Gastroesophageal sphincter (tissue), 4 donors: ENCODE results near the gene LHX2. TPM values are rescaled to one million over a fixed set of nuclear protein-coding genes. Genes with fewer than 3 reads are reported as not detected.
"Not testable (repeated sequence)": the region's sequence is repeated elsewhere in the genome, so short reads cannot be mapped to it uniquely, and the experiment has no call there.

ENCODE experiments used
- ATAC-seq: fragments of 150-250 bp; one replicate; pipeline ENCODE4 v1.9.1; 2016; ENCODE audit warnings: mild to moderate bottlenecking, moderate library complexity
- H3K27ac ChIP-seq, 4 donors: fragments of 200-600 bp; sonication (generic) in 3 of 4; 1 replicate in 3 of 4; 2 replicates in 1 of 4; pipeline ENCODE4 v1.5.1; 2016 to 2019
- H3K27me3 ChIP-seq: fragments of 200-600 bp; sonication (generic); one replicate; pipeline ENCODE4 v1.5.1; 2019
- H3K36me3 ChIP-seq, 2 donors: fragments of 200-600 bp; sonication (generic); one replicate each; pipeline ENCODE4 v1.5.1; 2019; ENCODE audit warnings: control low read depth in 1 of 2
- H3K4me1 ChIP-seq, 3 donors: fragments of 200-600 bp; sonication (generic); 1 replicate in 2 of 3; 2 replicates in 1 of 3; pipeline ENCODE4 v1.5.1; 2016 to 2019; ENCODE audit warnings: control low read depth in 2 of 3
- H3K4me3 ChIP-seq, 2 donors: fragments of 200-600 bp; sonication (generic); one replicate each; pipeline ENCODE4 v1.5.1; 2019; ENCODE audit warnings: mild to moderate bottlenecking in 1 of 2, moderate library complexity in 1 of 2
- H3K9me3 ChIP-seq, 3 donors: fragments of 200-600 bp; sonication (generic); one replicate each; pipeline ENCODE4 v1.5.1; 2017 to 2019; ENCODE audit warnings: control low read depth in 2 of 3
- CTCF ChIP-seq, 4 experiments: fragments of 200-600 bp in 2 of 4; fragments of 450-650 bp in 2 of 4; sonication (generic) in 1 of 4; IDR thresholded peaks; one replicate each; pipeline ENCODE4 v1.5.1; 2017 to 2019; ENCODE audit warnings: antibody characterized with exemption in 4 of 4, mild to moderate bottlenecking in 2 of 4, moderate library complexity in 2 of 4
- EP300 ChIP-seq: sonication (generic); formaldehyde crosslinking; IDR thresholded peaks from one replicate; pipeline ENCODE4 v1.6.1; 2017; ENCODE audit warnings: antibody characterized with exemption, mild to moderate bottlenecking
- POLR2A ChIP-seq, 2 donors: fragments of 450-650 bp; IDR thresholded peaks; one replicate each; pipeline ENCODE4 v1.6.1; 2017; ENCODE audit warnings: antibody characterized with exemption in 2 of 2, mild to moderate bottlenecking in 2 of 2, moderate library complexity in 1 of 2
- POLR2AphosphoS5 ChIP-seq: sonication (generic); formaldehyde crosslinking; IDR thresholded peaks from one replicate; pipeline ENCODE4 v1.6.1; 2017; ENCODE audit warnings: antibody characterized with exemption
- WGBS, 2 donors: methylation state at CpG; one replicate each; pipeline ENCODE4 v1.1.5; 2018; ENCODE audit warnings: low coverage in 1 of 2; 5-methylcytosine and 5-hydroxymethylcytosine counted together
- total RNA-seq, 4 donors: library from RNA; depleted of rRNA; stranded (reverse); fragments of >200 nt; gene quantifications; one replicate each; pipeline ENCODE4 v1.1.0, GENCODE V29; 2016

LHX2 gene
- total RNA-seq, 4 donors from 2014 or later = not detected

- no peaks in the 10 kb centered on the region for H3K36me3 ChIP-seq
- peaks cover 38% of the 10 kb centered on the region for H3K27me3 ChIP-seq
- no peak overlapping the region for H3K4me3 ChIP-seq
- TF ChIP-seq CTCF (IDR thresholded peaks at IDR 0.05) (no peak), POLR2A (IDR thresholded peaks at IDR 0.05) (no peak), EP300 (no peak), POLR2AphosphoS5 (no peak)
- H3K27ac ChIP-seq = no peak overlapping the region
- no peak for ATAC-seq
- H3K4me1 ChIP-seq = no peaks in the 10 kb centered on the region
- WGBS, 2 donors = 78% methylated on average over 6 of the region's 6 CpGs; no CpG with 5 or more reads in 1 of the 2 donors
- H3K9me3 ChIP-seq = no peaks in the 10 kb centered on the region
Measured at GRCh38 chr9:123982535-123982934, 29.0 kb upstream of the LHX2 start.

GRCh38 chr9:123983047-123983446, 28.5 kb upstream of the LHX2 start:
- Histone ChIP-seq H3K9me3 (no peaks in the 10 kb centered on the region), H3K4me1 (no peaks in the 10 kb centered on the region), H3K27me3 (peaks cover 43% of the 10 kb centered on the region), H3K4me3 (no peak overlapping the region), H3K27ac (no peak overlapping the region), H3K36me3 (no peaks in the 10 kb centered on the region)
- no peak for TF ChIP-seq CTCF (IDR thresholded peaks at IDR 0.05)
- TF ChIP-seq POLR2A (IDR thresholded peaks at IDR 0.05) = no peak
- no peak for TF ChIP-seq POLR2AphosphoS5
- TF ChIP-seq EP300 = no peak
- WGBS, 2 donors = 79 to 80% methylated on average over 1 to 3 of the region's 3 CpGs
- ATAC-seq = no peak

DNA sequence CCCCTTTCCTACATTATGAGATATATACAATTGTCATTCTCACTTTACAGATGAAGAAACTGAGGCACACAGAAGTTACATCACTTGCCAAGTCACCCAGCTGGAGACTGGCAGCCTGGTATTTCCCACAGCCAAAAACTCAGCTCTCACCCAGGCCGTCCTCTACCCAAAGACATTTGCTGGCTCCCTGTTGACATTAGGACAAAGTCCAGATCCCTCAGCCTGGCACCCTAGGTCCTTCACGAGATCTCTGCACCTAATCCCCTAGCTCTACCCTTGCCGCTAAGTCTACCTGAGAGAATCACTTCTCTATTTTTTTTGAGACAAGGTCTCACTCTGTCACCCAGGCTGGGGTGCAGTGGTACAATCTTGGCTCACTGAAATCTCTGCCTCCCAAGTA, 26.8 kb upstream of the LHX2 start:
- Histone ChIP-seq H3K36me3 (no peaks in the 10 kb centered on the region), H3K4me1 (no peaks in the 10 kb centered on the region), H3K27me3 (peaks cover 44% of the 10 kb centered on the region), H3K9me3 (no peaks in the 10 kb centered on the region), H3K27ac (no peak overlapping the region), H3K4me3 (no peak overlapping the region)
- TF ChIP-seq CTCF (IDR thresholded peaks at IDR 0.05) = no peak
- no peak for TF ChIP-seq POLR2A (IDR thresholded peaks at IDR 0.05)
- no peak for TF ChIP-seq POLR2AphosphoS5
- TF ChIP-seq EP300 = no peak
- WGBS, 2 donors = 87 to 92% methylated on average over 2 to 3 of the region's 3 CpGs
- ATAC-seq = no peak

- ATAC-seq = no peak
- no peak overlapping the region for H3K4me3 ChIP-seq
- H3K27me3 ChIP-seq = peaks cover 44% of the 10 kb centered on the region
- no peak for TF ChIP-seq CTCF (IDR thresholded peaks at IDR 0.05)
- TF ChIP-seq POLR2A (IDR thresholded peaks at IDR 0.05) = no peak
- no peak for TF ChIP-seq POLR2AphosphoS5
- TF ChIP-seq EP300 = no peak
- H3K27ac ChIP-seq = no peak overlapping the region
- 80% methylated on average over 1 of the region's 4 CpGs; no CpG with 5 or more reads in 1 of the 2 donors for WGBS, 2 donors
- no peaks in the 10 kb centered on the region for H3K36me3 ChIP-seq
- H3K9me3 ChIP-seq = no peaks in the 10 kb centered on the region
- no peaks in the 10 kb centered on the region for H3K4me1 ChIP-seq
Measured at GRCh38 chr9:123985869-123986268, 25.7 kb upstream of the LHX2 start.

- no peak for TF ChIP-seq POLR2A (IDR thresholded peaks at IDR 0.05)
- no peak for TF ChIP-seq CTCF (IDR thresholded peaks at IDR 0.05)
- TF ChIP-seq EP300 = no peak
- Histone ChIP-seq H3K4me3 (no peak overlapping the region), H3K27me3 (peaks cover 50% of the 10 kb centered on the region), H3K4me1 (no peaks in the 10 kb centered on the region), H3K9me3 (no peaks in the 10 kb centered on the region), H3K27ac (no peak overlapping the region), H3K36me3 (no peaks in the 10 kb centered on the region)
- 14 to 50% methylated on average over 2 to 4 of the region's 5 CpGs for WGBS, 2 donors
- ATAC-seq = no peak
Measured at GRCh38 chr9:123990427-123990826, 21.1 kb upstream of the LHX2 start.

DNA sequence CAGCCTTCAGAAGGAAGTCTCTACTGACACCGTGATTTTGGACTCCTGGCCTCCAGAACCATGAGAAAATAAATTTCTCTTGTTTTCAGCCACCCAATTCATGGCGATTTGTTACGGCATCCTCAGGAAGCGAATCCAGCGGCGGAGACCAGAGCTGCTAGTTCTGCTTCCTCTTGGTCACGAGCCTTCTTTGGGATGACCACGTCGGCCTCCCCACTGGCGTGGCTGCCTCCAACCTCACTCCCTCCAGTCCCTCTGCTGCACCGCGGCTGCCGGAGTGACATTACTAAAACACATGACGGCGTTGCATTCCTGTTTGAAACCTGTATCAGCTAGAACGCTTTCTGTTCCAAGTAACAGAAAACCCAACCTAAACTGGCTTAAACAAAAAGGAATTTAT, 18.9 kb upstream of the LHX2 start:
- Histone ChIP-seq H3K4me1 (peaks cover 0 to 15% (median 2%) of the 10 kb centered on the region in 3 donors), H3K27me3 (peaks cover 66% of the 10 kb centered on the region)
- H3K36me3 ChIP-seq, H3K4me3 ChIP-seq, ATAC-seq, H3K27ac ChIP-seq, H3K9me3 ChIP-seq: not testable (repeated sequence)
- 80% methylated on average over 10 of the region's 16 CpGs; no CpG with 5 or more reads in 1 of the 2 donors for WGBS, 2 donors
